ENCODE results near the gene PALLD. TPM values are rescaled to one million over a fixed set of nuclear protein-coding genes. Genes with fewer than 3 reads are reported as not detected.
A peak's percentile ranks its signal among the peaks of the same experiment; 100 is the strongest.
"Not testable (repeated sequence)": the region's sequence is repeated elsewhere in the genome, so short reads cannot be mapped to it uniquely, and the experiment has no call there.

The PALLD gene
- total RNA-seq (2014; rRNA removed; shearing (Covaris generic)) (14.5 and 17.9 TPM in 2 replicates), polyA plus RNA-seq (2016; fragmentation: Nextera tagmentation; extraction: Ambion mirVana) (30.5 and 30.6 TPM in 2 replicates)

DNA sequence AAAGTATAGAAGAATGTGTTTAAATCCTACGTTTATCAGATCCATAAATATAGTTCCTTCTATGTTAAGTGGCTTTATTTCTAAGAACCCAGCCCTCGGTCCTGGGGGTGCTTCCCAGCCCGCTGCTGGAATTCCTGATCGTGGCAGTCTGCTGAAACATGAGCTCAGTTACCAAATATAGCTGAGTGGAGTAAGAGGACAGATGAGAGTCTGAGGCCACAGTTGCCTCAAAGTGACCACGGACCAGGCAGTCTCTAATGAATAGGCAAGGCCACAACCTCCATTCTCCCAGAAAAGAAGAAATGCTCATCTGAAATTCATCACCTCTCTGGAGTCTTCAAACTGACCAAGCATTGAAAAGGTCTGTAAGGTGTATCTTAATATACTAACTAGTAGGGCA, at the start of gene PALLD:
Gene PALLD (plus strand): TSS at position 219 of the 400 bp plus-strand sequence.
- H3K4me2 ChIP-seq (ENCODE audit: unreplicated experiment) = no peak within 1 kb of the TSS
- H2AFZ ChIP-seq = no peak within 1 kb of the TSS
- TF ChIP-seq EZH2phosphoT487 (IDR thresholded peaks at IDR 0.05; ENCODE audit: insufficient read depth, low read depth) = no peak
- TF ChIP-seq EZH2 (IDR thresholded peaks at IDR 0.05; ENCODE audit: insufficient read depth, poor library complexity, severe bottlenecking) = no peak
- in situ Hi-C loops (cut with MboI) = no loop called here
- H3F3A ChIP-seq (ENCODE audit: insufficient read depth) = no peaks in the 10 kb centered on the region; the same call in 1 of the 2 replicates
- H3K9ac ChIP-seq = no peak within 1 kb of the TSS
- H3K27me3 ChIP-seq (replicated peaks; ENCODE audit: insufficient read depth) = no peaks in the 10 kb centered on the region
- H3K79me2 ChIP-seq (ENCODE audit: insufficient read depth) = no peaks in the 10 kb centered on the region
- H3K27ac ChIP-seq = no peak within 1 kb of the TSS
- H3K9me3 ChIP-seq (ENCODE audit: low read depth) = no peaks in the 10 kb centered on the region
- peaks cover 7% of the 10 kb centered on the region for H3K4me1 ChIP-seq (ENCODE audit: insufficient read depth)
- no peaks in the 10 kb centered on the region for H3K36me3 ChIP-seq (ENCODE audit: low read depth)
- WGBS, 2 experiments (ENCODE audit: low coverage in 1 of 2, low lambda C conversion rate in 2 of 2, missing lambda C conversion rate in 2 of 2) = 53 to 66% methylated on average over 5 of the region's 5 CpGs
- no peak within 1 kb of the TSS for H3K4me3 ChIP-seq
- H4K20me1 ChIP-seq (ENCODE audit: insufficient read depth) = no peaks in the 10 kb centered on the region
- no peak for DNase-seq
- no peaks in the 10 kb centered on the region for H3K9me2 ChIP-seq (ENCODE audit: insufficient read depth)

DNA sequence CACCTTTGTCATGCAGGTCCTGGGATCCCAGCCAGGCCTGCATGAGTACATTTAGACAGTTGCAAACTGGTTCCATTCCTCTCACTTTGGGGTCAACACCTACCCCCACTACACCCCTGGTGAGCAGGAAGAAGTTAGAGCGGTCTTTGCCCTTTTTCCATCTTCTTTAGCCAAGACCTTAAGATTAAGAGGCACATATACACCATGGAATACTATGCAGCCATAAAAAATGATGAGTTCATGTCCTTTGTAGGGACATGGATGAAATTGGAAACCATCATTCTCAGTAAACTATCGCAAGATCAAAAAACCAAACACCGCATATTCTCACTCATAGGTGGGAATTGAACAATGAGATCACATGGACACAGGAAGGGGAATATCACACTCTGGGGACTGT, 47.8 kb upstream of the PALLD start:
- H3K4me3 ChIP-seq; H3K27ac ChIP-seq; H4K20me1 ChIP-seq (ENCODE audit: insufficient read depth); H3K27me3 ChIP-seq (replicated peaks; ENCODE audit: insufficient read depth); H3K9me3 ChIP-seq (ENCODE audit: low read depth); H3K9ac ChIP-seq; DNase-seq; in situ Hi-C loops (cut with MboI); H3K4me2 ChIP-seq (ENCODE audit: unreplicated experiment); H2AFZ ChIP-seq; H3K79me2 ChIP-seq (ENCODE audit: insufficient read depth); H3K9me2 ChIP-seq (ENCODE audit: insufficient read depth): not testable (repeated sequence)
- WGBS, 2 experiments (ENCODE audit: low coverage in 1 of 2, low lambda C conversion rate in 2 of 2, missing lambda C conversion rate in 2 of 2) = 99 to 100% methylated on average over 2 to 3 of the region's 3 CpGs
- H3K36me3 ChIP-seq (ENCODE audit: low read depth) = peaks cover 24% of the 10 kb centered on the region
- H3F3A ChIP-seq (ENCODE audit: insufficient read depth) = peaks cover 17% of the 10 kb centered on the region
- peaks cover 17% of the 10 kb centered on the region for H3K4me1 ChIP-seq (ENCODE audit: insufficient read depth)

DNA sequence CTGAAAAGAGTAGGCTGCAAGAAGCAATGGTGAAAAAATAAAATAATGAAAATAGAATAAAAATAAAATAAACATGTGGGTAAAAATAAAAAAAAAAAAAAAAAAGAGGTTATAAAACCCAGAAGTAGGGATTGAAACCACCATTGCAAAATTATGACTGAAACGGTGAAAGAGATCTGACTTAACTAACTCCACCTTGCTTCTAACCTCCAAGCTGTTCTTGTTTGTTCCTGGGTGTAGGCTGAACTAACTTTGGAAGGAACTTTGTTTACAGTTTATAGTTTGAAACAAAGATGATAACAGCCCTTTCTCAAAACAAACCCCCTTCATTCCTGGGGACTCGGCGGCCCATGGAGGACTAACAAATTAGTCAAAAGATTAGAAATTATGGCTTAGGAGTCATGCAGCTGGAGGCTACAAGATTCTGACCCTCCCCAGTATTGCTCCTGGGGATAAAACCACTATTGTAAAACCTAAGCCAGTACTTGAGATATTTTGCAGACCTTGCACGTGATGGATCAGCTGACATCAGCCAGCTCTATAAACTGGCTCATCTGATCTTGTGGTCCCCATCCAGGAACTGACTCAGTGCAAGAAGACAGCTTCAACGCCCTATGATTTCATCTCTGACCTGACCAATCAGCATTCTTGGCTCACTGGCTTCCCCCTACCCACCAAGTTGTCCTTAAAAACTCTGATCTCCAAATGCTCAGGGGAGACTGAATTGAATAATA, 47.0 kb upstream of the PALLD start:
- Histone ChIP-seq H3K9me2 (ENCODE audit: insufficient read depth) (no peaks in the 10 kb centered on the region), H3K4me1 (ENCODE audit: insufficient read depth) (peaks cover 17% of the 10 kb centered on the region), H3K79me2 (ENCODE audit: insufficient read depth) (no peaks in the 10 kb centered on the region), H3K4me2 (ENCODE audit: unreplicated experiment) (no peak overlapping the region), H3F3A (ENCODE audit: insufficient read depth) (peaks cover 17% of the 10 kb centered on the region), H3K9me3 (ENCODE audit: low read depth) (no peaks in the 10 kb centered on the region), H3K36me3 (ENCODE audit: low read depth) (peaks cover 31% of the 10 kb centered on the region), H3K4me3 (no peak overlapping the region), H3K27me3 (replicated peaks; ENCODE audit: insufficient read depth) (no peaks in the 10 kb centered on the region), H3K9ac (no peak overlapping the region), H3K27ac (no peak overlapping the region), H4K20me1 (ENCODE audit: insufficient read depth) (no peaks in the 10 kb centered on the region), H2AFZ (no peak overlapping the region)
- DNase-seq = peak; percentile 52
- 40 to 44% methylated on average over 5 of the region's 5 CpGs for whole genome bisulfite sequencing, 2 experiments (ENCODE audit: low coverage in 1 of 2, low lambda C conversion rate in 2 of 2, missing lambda C conversion rate in 2 of 2)
- TF ChIP-seq EZH2 (IDR thresholded peaks at IDR 0.05; ENCODE audit: insufficient read depth, poor library complexity, severe bottlenecking) (no peak), EZH2phosphoT487 (IDR thresholded peaks at IDR 0.05; ENCODE audit: insufficient read depth, low read depth) (no peak)
- in situ Hi-C loops (cut with MboI) = no loop called here

DNA sequence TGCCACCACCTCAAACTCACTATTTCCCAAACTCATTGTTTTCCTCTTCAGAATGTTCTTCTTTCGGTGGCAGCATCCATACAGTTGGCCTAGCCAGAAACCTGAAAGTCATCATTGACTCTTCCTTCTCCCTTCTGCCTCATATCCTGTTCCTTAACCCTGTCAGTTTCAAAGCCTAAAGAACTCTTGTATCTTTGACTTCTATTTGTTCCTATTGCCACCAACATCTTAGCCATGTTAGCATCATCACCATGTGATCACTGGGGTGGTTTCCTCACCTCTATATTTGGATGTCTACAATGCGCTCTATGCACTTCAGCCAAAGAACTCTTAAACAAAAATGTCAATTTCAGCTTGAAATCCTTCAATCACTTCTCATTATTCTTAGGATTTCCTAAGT, 45.5 kb upstream of the PALLD start:
- in situ Hi-C loops (cut with MboI) = no loop called here

More for the DNA sequence above, 45.5 kb upstream of the PALLD start:
- H3K9me3 ChIP-seq (ENCODE audit: low read depth) = no peaks in the 10 kb centered on the region
- H3K4me3 ChIP-seq = no peak overlapping the region
- H3K79me2 ChIP-seq (ENCODE audit: insufficient read depth) = no peaks in the 10 kb centered on the region
- H3K27me3 ChIP-seq (replicated peaks; ENCODE audit: insufficient read depth) = no peaks in the 10 kb centered on the region
- WGBS, 2 experiments (ENCODE audit: low coverage in 1 of 2, low lambda C conversion rate in 2 of 2, missing lambda C conversion rate in 2 of 2) = 45 to 57% methylated on average over 2 of the region's 2 CpGs
- H3K4me2 ChIP-seq (ENCODE audit: unreplicated experiment) = no peak overlapping the region
- no peak for TF ChIP-seq EZH2phosphoT487 (IDR thresholded peaks at IDR 0.05; ENCODE audit: insufficient read depth, low read depth)
- no peaks in the 10 kb centered on the region for H3K9me2 ChIP-seq (ENCODE audit: insufficient read depth)
- H2AFZ ChIP-seq = no peak overlapping the region
- peaks cover 17% of the 10 kb centered on the region for H3K4me1 ChIP-seq (ENCODE audit: insufficient read depth)
- peaks cover 17% of the 10 kb centered on the region for H3F3A ChIP-seq (ENCODE audit: insufficient read depth)
- H4K20me1 ChIP-seq (ENCODE audit: insufficient read depth) = no peaks in the 10 kb centered on the region
- peak; percentile 9 for DNase-seq
- H3K27ac ChIP-seq = no peak overlapping the region
- no peak overlapping the region for H3K9ac ChIP-seq
- H3K36me3 ChIP-seq (ENCODE audit: low read depth) = peaks cover 39% of the 10 kb centered on the region

Data from GM23248 (cell line).